PFSK-1 (cell line): ENCODE data around the gene SAMD1.

ENCODE experiments used
- FOXP2 ChIP-seq: optimal IDR thresholded peaks from 2 replicates; pipeline ENCODE3; 2011; ENCODE audit warnings: borderline replicate concordance, control low read depth, inconsistent platforms; ENCODE audit not compliant: insufficient read depth; ENCODE audit errors: extremely low read length, extremely low read depth
- POLR2AphosphoS5 ChIP-seq: IDR thresholded peaks from 2 replicates; pipeline ENCODE4 v1.6.1; 2012; ENCODE audit warnings: low read depth, mild to moderate bottlenecking, control low read depth, low read length, moderate library complexity
- REST ChIP-seq, 2 experiments: IDR thresholded peaks; 2 replicates each; pipeline versions ENCODE4 v1.6.1 to v1.8.0; 2011 to 2012; ENCODE audit warnings: low read depth in 2 of 2, low read length in 2 of 2, control low read depth in 1 of 2, inconsistent platforms in 1 of 2, mild to moderate bottlenecking in 1 of 2, moderate library complexity in 1 of 2; ENCODE audit not compliant: insufficient read depth in 1 of 2
- SIN3A ChIP-seq: IDR thresholded peaks from 2 replicates; pipeline ENCODE4 v1.6.1; 2012; ENCODE audit warnings: mild to moderate bottlenecking, low read length, moderate library complexity, borderline replicate concordance; ENCODE audit not compliant: insufficient read depth
- TAF1 ChIP-seq: IDR thresholded peaks from 2 replicates; pipeline ENCODE4 v1.6.1; 2012; ENCODE audit warnings: low read length, control low read depth, borderline replicate concordance; ENCODE audit not compliant: insufficient read depth

SAMD1 gene

DNA sequence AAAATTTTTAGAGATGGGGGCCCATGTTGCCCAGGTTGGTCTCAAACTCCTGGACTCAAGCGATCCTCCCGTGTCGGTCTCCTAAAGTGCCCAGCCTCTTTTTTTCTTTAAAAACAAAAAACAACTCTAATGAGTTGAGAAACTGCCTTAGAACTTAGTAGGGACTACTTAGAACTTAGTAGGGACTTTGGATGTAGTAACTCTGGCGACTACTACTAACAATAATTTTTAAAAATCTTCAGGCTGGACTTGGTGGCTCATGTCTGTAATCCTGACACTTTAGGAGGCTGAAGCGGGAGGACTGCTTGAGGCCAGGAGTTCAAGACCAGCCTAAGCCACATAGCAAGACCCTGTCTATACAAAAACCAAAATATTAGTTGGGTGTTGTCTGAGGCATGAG, 4.5 kb downstream of the SAMD1 start:
- TF ChIP-seq SIN3A, result no peak
- TF ChIP-seq FOXP2, result no peak
- TF ChIP-seq TAF1, result no peak
- TF ChIP-seq REST (IDR thresholded peaks at IDR 0.05; ENCODE audit: insufficient read depth in 1 of 2, low read depth in 2 of 2, low read length in 2 of 2), result no peak
- no peak for TF ChIP-seq POLR2AphosphoS5

- TF ChIP-seq SIN3A, result no peak
- TF ChIP-seq FOXP2, result no peak
Observed at GRCh38 chr19:14085309-14085995, 5.1 kb downstream of the SAMD1 start, which contains the start of gene C19orf67. Gene C19orf67, minus strand, starts transcription at chr19:14085783. Its CDS starts 156 bp downstream, at chr19:14085627.

DNA sequence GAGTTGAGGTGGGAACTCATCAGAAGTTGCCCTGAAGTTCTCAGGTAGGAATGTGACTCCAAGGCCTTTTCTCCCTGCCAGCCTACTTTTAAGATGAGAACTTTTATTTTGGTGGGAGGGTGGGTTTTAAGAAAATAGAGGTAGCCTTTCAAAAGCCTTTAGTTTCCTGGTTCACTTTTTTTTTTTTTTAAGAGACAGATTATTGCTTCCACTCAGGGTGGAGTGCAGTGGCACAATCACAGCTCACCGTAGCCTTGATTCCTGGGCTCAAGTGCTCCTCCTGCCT, 7.9 kb downstream of the SAMD1 start:
- TF ChIP-seq REST (IDR thresholded peaks at IDR 0.05; ENCODE audit: insufficient read depth in 1 of 2, low read depth in 2 of 2, low read length in 2 of 2) (no peak), POLR2AphosphoS5 (no peak), FOXP2 (no peak), SIN3A (no peak), TAF1 (no peak)

GRCh38 chr19:14081797-14082674, 8.5 kb downstream of the SAMD1 start:
- TF ChIP-seq SIN3A, result no peak
- no peak for TF ChIP-seq TAF1

- TF ChIP-seq SIN3A (no peak), TAF1 (no peak), REST (IDR thresholded peaks at IDR 0.05; ENCODE audit: insufficient read depth in 1 of 2, low read depth in 2 of 2, low read length in 2 of 2) (no peak), FOXP2 (no peak), POLR2AphosphoS5 (peak; percentile 77; the same call in 1 of the 2 replicates)
Observed at GRCh38 chr19:14080887-14081796, 9.4 kb downstream of the SAMD1 start.
